ENCODE data around the gene MAP3K10. TPM values are rescaled to one million over a fixed set of nuclear protein-coding genes. Genes with fewer than 3 reads are reported as not detected.

MAP3K10 gene
- total RNA-seq, 1 donor from 2014 or later: 5.7 TPM

DNA sequence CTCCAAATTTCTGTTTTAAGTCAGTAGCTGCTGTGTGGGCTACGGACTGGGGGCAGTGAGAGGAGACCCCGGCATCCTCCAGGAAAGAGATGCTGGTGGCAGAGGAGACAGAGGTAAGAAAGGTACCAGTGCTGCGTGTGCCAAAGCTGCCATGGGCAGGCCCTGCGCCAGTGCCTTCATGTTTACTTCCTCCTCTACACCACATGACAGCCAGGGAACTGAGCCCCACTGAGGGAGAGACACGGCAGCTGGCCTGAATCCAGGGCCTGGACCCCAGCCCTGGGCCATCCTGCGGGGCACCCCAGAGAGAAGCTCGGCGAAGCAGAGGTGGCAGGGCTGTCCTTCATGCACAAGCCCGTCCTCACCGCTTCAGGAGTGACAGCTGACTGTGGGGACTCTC is 58.0 kb downstream of the MAP3K10 start:
- no peak overlapping the region for H3K4me3 Mint-ChIP-seq
- H3K9me3 Mint-ChIP-seq: no peaks in the 10 kb centered on the region
- H3F3A ChIP-seq (ENCODE audit: low read depth): no peaks in the 10 kb centered on the region
- H3K9me3 ChIP-seq (ENCODE audit: low read depth): no peaks in the 10 kb centered on the region
- no peaks in the 10 kb centered on the region for H3K36me3 ChIP-seq
- peaks cover 12% of the 10 kb centered on the region for H3K36me3 Mint-ChIP-seq
- no peak overlapping the region for H3K27ac Mint-ChIP-seq
- no peaks in the 10 kb centered on the region for H3K79me2 ChIP-seq (ENCODE audit: low read depth)
- H3K27me3 Mint-ChIP-seq (ENCODE audit: insufficient read depth, low read depth): no peaks in the 10 kb centered on the region
- no peak overlapping the region for H3K4me3 ChIP-seq
- H3K4me1 ChIP-seq: no peaks in the 10 kb centered on the region
- no peak overlapping the region for H3K27ac ChIP-seq
- no peak overlapping the region for H2AFZ ChIP-seq (replicated peaks)
- no peak for DNase-seq (ENCODE audit: low spot score)
- peaks cover 12% of the 10 kb centered on the region for H3K4me1 Mint-ChIP-seq
- no peak overlapping the region for H3K4me2 ChIP-seq
- peaks cover 29% of the 10 kb centered on the region for H4K20me1 ChIP-seq (ENCODE audit: low read depth)
- no peaks in the 10 kb centered on the region for H3K27me3 ChIP-seq
- H3K9ac ChIP-seq: no peak overlapping the region
- TF ChIP-seq CTCF (IDR thresholded peaks at IDR 0.05): no peak
- TF ChIP-seq EZH2 (IDR thresholded peaks at IDR 0.05): no peak
- no peak for TF ChIP-seq EZH2phosphoT487 (IDR thresholded peaks at IDR 0.05)

- Mint-ChIP-seq H3K36me3 (peaks cover 13% of the 10 kb centered on the region), H3K4me3 (no peak overlapping the region), H3K27me3 (ENCODE audit: insufficient read depth, low read depth) (no peaks in the 10 kb centered on the region), H3K9me3 (no peaks in the 10 kb centered on the region), H3K27ac (no peak overlapping the region), H3K4me1 (peaks cover 6% of the 10 kb centered on the region)
- Histone ChIP-seq H3K4me3 (no peak overlapping the region), H3K36me3 (no peaks in the 10 kb centered on the region), H3K9ac (no peak overlapping the region), H3F3A (ENCODE audit: low read depth) (no peaks in the 10 kb centered on the region), H2AFZ (replicated peaks) (no peak overlapping the region), H4K20me1 (ENCODE audit: low read depth) (peaks cover 26% of the 10 kb centered on the region), H3K9me3 (ENCODE audit: low read depth) (no peaks in the 10 kb centered on the region), H3K27me3 (no peaks in the 10 kb centered on the region), H3K27ac (no peak overlapping the region), H3K4me2 (no peak overlapping the region), H3K4me1 (no peaks in the 10 kb centered on the region), H3K79me2 (ENCODE audit: low read depth) (no peaks in the 10 kb centered on the region)
- DNase-seq (ENCODE audit: low spot score): no peak
- no peak for TF ChIP-seq EZH2phosphoT487 (IDR thresholded peaks at IDR 0.05)
- TF ChIP-seq EZH2 (IDR thresholded peaks at IDR 0.05): no peak
- no peak for TF ChIP-seq CTCF (IDR thresholded peaks at IDR 0.05)
Measured at GRCh38 chr19:40249781-40250180, 58.6 kb downstream of the MAP3K10 start.

DNA sequence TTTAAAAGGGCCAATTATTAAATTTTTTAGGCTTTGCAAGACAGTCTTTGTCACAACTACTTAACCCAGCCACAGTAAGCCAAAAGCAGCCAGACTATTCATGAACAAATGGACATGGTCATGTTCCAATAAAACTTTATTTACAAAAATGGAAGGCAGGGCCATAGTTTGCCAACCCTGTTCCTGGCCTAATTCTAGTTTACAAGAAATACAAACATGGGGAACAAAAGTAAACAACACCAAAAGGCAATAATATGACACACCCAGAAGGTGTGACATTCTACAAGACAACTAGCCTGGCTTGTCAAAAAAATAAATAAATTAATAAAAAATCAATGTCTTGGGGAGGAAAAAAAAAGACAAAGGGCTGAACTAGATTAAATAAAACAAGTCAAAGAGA is 60.0 kb downstream of the MAP3K10 start:
- no peaks in the 10 kb centered on the region for H3K79me2 ChIP-seq (ENCODE audit: low read depth)
- no peak for TF ChIP-seq EZH2 (IDR thresholded peaks at IDR 0.05)
- no peak for TF ChIP-seq CTCF (IDR thresholded peaks at IDR 0.05)
- TF ChIP-seq EZH2phosphoT487 (IDR thresholded peaks at IDR 0.05): no peak
- H3K4me3 Mint-ChIP-seq: no peak overlapping the region
- H3K9me3 ChIP-seq (ENCODE audit: low read depth): no peaks in the 10 kb centered on the region
- no peaks in the 10 kb centered on the region for H3K36me3 ChIP-seq
- no peak overlapping the region for H3K27ac Mint-ChIP-seq
- H3K9me3 Mint-ChIP-seq: no peaks in the 10 kb centered on the region
- H4K20me1 ChIP-seq (ENCODE audit: low read depth): peaks cover 15% of the 10 kb centered on the region
- H3F3A ChIP-seq (ENCODE audit: low read depth): no peaks in the 10 kb centered on the region
- no peak overlapping the region for H3K4me2 ChIP-seq
- H3K4me3 ChIP-seq: no peak overlapping the region
- peaks cover 26% of the 10 kb centered on the region for H3K36me3 Mint-ChIP-seq
- no peak for DNase-seq (ENCODE audit: low spot score)
- H3K9ac ChIP-seq: no peak overlapping the region
- no peak overlapping the region for H2AFZ ChIP-seq (replicated peaks)
- H3K27me3 Mint-ChIP-seq (ENCODE audit: insufficient read depth, low read depth): no peaks in the 10 kb centered on the region
- H3K4me1 ChIP-seq: no peaks in the 10 kb centered on the region
- no peak overlapping the region for H3K27ac ChIP-seq
- H3K4me1 Mint-ChIP-seq: no peaks in the 10 kb centered on the region
- no peaks in the 10 kb centered on the region for H3K27me3 ChIP-seq
